ENCODE measurements around the gene DIO1. TPM values are rescaled to one million over a fixed set of nuclear protein-coding genes. Genes with fewer than 3 reads are reported as not detected.

The DIO1 gene
- total RNA-seq, 4 donors from 2014 or later, result not detected

- Histone ChIP-seq H3K4me3 (no peak overlapping the region), H3K27me3 (no peaks in the 10 kb centered on the region), H3K9me3 (no peaks in the 10 kb centered on the region), H3K4me1 (peaks cover 0 to 51% (median 15%) of the 10 kb centered on the region in 4 donors), H3K36me3 (peaks cover 0 to 31% (median 0%) of the 10 kb centered on the region in 3 donors), H3K27ac (peak overlapping the region in 1 of 4 donors; percentile 96)
- no peak for DNase-seq (ENCODE audit: low spot score in 2 of 2)
- WGBS, 2 donors, result 82 to 84% methylated on average over 4 of the region's 4 CpGs
- TF ChIP-seq CTCF (IDR thresholded peaks at IDR 0.05) (peak in 4 of 5 experiments; percentile 25 to 43 (median 33)), EP300 (IDR thresholded peaks at IDR 0.05) (no peak), POLR2A (IDR thresholded peaks at IDR 0.05) (no peak)
Observed at GRCh38 chr1:53949023-53949990, 55.3 kb downstream of the DIO1 start.

GRCh38 chr1:53951697-53952096, 57.7 kb downstream of the DIO1 start:
- H3K9me3 ChIP-seq, result no peaks in the 10 kb centered on the region
- no peaks in the 10 kb centered on the region for H3K27me3 ChIP-seq
- no peak for DNase-seq (ENCODE audit: low spot score in 2 of 2)
- peaks cover 0 to 59% (median 11%) of the 10 kb centered on the region in 4 donors for H3K4me1 ChIP-seq
- TF ChIP-seq POLR2A (IDR thresholded peaks at IDR 0.05) (no peak), CTCF (IDR thresholded peaks at IDR 0.05) (no peak), EP300 (IDR thresholded peaks at IDR 0.05) (no peak)
- 81 to 85% methylated on average over 5 of the region's 5 CpGs for WGBS, 2 donors
- H3K36me3 ChIP-seq, result peaks cover 0 to 43% (median 0%) of the 10 kb centered on the region in 3 donors
- H3K27ac ChIP-seq, result no peak overlapping the region
- no peak overlapping the region for H3K4me3 ChIP-seq

GRCh38 chr1:53954128-53954527, 60.1 kb downstream of the DIO1 start:
- Histone ChIP-seq H3K27me3 (no peaks in the 10 kb centered on the region), H3K4me1 (peaks cover 0 to 51% (median 3%) of the 10 kb centered on the region in 4 donors), H3K27ac (no peak overlapping the region), H3K36me3 (peaks cover 0 to 60% (median 0%) of the 10 kb centered on the region in 3 donors), H3K9me3 (no peaks in the 10 kb centered on the region), H3K4me3 (no peak overlapping the region)
- DNase-seq (ENCODE audit: low spot score in 2 of 2), result no peak
- 80 to 83% methylated on average over 2 of the region's 2 CpGs for WGBS, 2 donors
- TF ChIP-seq CTCF (IDR thresholded peaks at IDR 0.05), result no peak
- no peak for TF ChIP-seq EP300 (IDR thresholded peaks at IDR 0.05)
- no peak for TF ChIP-seq POLR2A (IDR thresholded peaks at IDR 0.05)

- DNase-seq (ENCODE audit: low spot score in 2 of 2), result no peak
- Histone ChIP-seq H3K4me3 (no peak overlapping the region), H3K9me3 (no peaks in the 10 kb centered on the region), H3K27ac (peak overlapping the region; percentile 6 to 79 (median 38)), H3K36me3 (peaks cover 0 to 75% (median 3%) of the 10 kb centered on the region in 3 donors), H3K4me1 (peaks cover 0 to 36% (median 3%) of the 10 kb centered on the region in 4 donors), H3K27me3 (no peaks in the 10 kb centered on the region)
- 52 to 63% methylated on average over 3 of the region's 3 CpGs for WGBS, 2 donors
- TF ChIP-seq POLR2A (IDR thresholded peaks at IDR 0.05) (no peak), CTCF (IDR thresholded peaks at IDR 0.05) (no peak), EP300 (IDR thresholded peaks at IDR 0.05) (no peak)
Observed at GRCh38 chr1:53956308-53957168, 62.6 kb downstream of the DIO1 start.

Data from tibial nerve (tissue), 4 donors.